Measurements from ENCODE around the gene ABCB7. TPM values are rescaled to one million over a fixed set of nuclear protein-coding genes. Genes with fewer than 3 reads are reported as not detected.

ABCB7 gene
- total RNA-seq, 1 donor from 2014 or later: 47.9 TPM

- Histone ChIP-seq H3K27me3 (no peaks in the 10 kb centered on the region), H4K20me1 (ENCODE audit: low read depth) (no peaks in the 10 kb centered on the region), H2AFZ (replicated peaks) (no peak overlapping the region), H3K4me3 (no peak overlapping the region), H3F3A (ENCODE audit: low read depth) (no peaks in the 10 kb centered on the region), H3K79me2 (ENCODE audit: low read depth) (peaks cover 3% of the 10 kb centered on the region), H3K9me3 (ENCODE audit: low read depth) (peaks cover 5% of the 10 kb centered on the region), H3K27ac (no peak overlapping the region), H3K9ac (no peak overlapping the region), H3K36me3 (peaks cover 6% of the 10 kb centered on the region), H3K4me2 (no peak overlapping the region), H3K4me1 (no peaks in the 10 kb centered on the region)
- TF ChIP-seq EZH2 (IDR thresholded peaks at IDR 0.05) (no peak), EZH2phosphoT487 (IDR thresholded peaks at IDR 0.05) (no peak), CTCF (IDR thresholded peaks at IDR 0.05) (no peak)
- peaks cover 3% of the 10 kb centered on the region for H3K36me3 Mint-ChIP-seq
- H3K4me1 Mint-ChIP-seq: no peaks in the 10 kb centered on the region
- DNase-seq (ENCODE audit: low spot score): no peak
- H3K4me3 Mint-ChIP-seq: no peak overlapping the region
- no peaks in the 10 kb centered on the region for H3K27me3 Mint-ChIP-seq (ENCODE audit: insufficient read depth, low read depth)
- no peak overlapping the region for H3K27ac Mint-ChIP-seq
- H3K9me3 Mint-ChIP-seq: peaks cover 7% of the 10 kb centered on the region
Observed at GRCh38 chrX:75086731-75087195, 69.3 kb downstream of the ABCB7 start.

GRCh38 chrX:75084757-75085156 is 71.3 kb downstream of the ABCB7 start:
- peaks cover 6% of the 10 kb centered on the region for H3K36me3 ChIP-seq
- no peaks in the 10 kb centered on the region for H3K4me1 ChIP-seq
- H3K27ac ChIP-seq: no peak overlapping the region
- Mint-ChIP-seq H3K9me3 (peaks cover 7% of the 10 kb centered on the region), H3K27ac (no peak overlapping the region), H3K4me3 (no peak overlapping the region), H3K4me1 (no peaks in the 10 kb centered on the region), H3K36me3 (peaks cover 3% of the 10 kb centered on the region), H3K27me3 (ENCODE audit: insufficient read depth, low read depth) (no peaks in the 10 kb centered on the region)
- no peaks in the 10 kb centered on the region for H4K20me1 ChIP-seq (ENCODE audit: low read depth)
- no peak overlapping the region for H3K9ac ChIP-seq
- no peaks in the 10 kb centered on the region for H3K27me3 ChIP-seq
- TF ChIP-seq EZH2 (IDR thresholded peaks at IDR 0.05) (no peak), CTCF (IDR thresholded peaks at IDR 0.05) (no peak), EZH2phosphoT487 (IDR thresholded peaks at IDR 0.05) (no peak)
- H3F3A ChIP-seq (ENCODE audit: low read depth): no peaks in the 10 kb centered on the region
- peaks cover 3% of the 10 kb centered on the region for H3K79me2 ChIP-seq (ENCODE audit: low read depth)
- no peak overlapping the region for H3K4me2 ChIP-seq
- no peak overlapping the region for H2AFZ ChIP-seq (replicated peaks)
- H3K4me3 ChIP-seq: no peak overlapping the region
- H3K9me3 ChIP-seq (ENCODE audit: low read depth): peaks cover 9% of the 10 kb centered on the region
- no peak for DNase-seq (ENCODE audit: low spot score)

- Mint-ChIP-seq H3K27me3 (ENCODE audit: insufficient read depth, low read depth) (no peaks in the 10 kb centered on the region), H3K4me3 (no peak overlapping the region), H3K9me3 (no peaks in the 10 kb centered on the region), H3K27ac (no peak overlapping the region), H3K4me1 (no peaks in the 10 kb centered on the region), H3K36me3 (no peaks in the 10 kb centered on the region)
- no peaks in the 10 kb centered on the region for H3K27me3 ChIP-seq
- H3K9ac ChIP-seq: no peak overlapping the region
- no peaks in the 10 kb centered on the region for H3K4me1 ChIP-seq
- H3K9me3 ChIP-seq (ENCODE audit: low read depth): peaks cover 4% of the 10 kb centered on the region
- no peak overlapping the region for H3K27ac ChIP-seq
- H4K20me1 ChIP-seq (ENCODE audit: low read depth): no peaks in the 10 kb centered on the region
- no peaks in the 10 kb centered on the region for H3K36me3 ChIP-seq
- no peaks in the 10 kb centered on the region for H3K79me2 ChIP-seq (ENCODE audit: low read depth)
- TF ChIP-seq EZH2phosphoT487 (IDR thresholded peaks at IDR 0.05) (no peak), CTCF (IDR thresholded peaks at IDR 0.05) (no peak), EZH2 (IDR thresholded peaks at IDR 0.05) (no peak)
- no peak for DNase-seq (ENCODE audit: low spot score)
- no peak overlapping the region for H2AFZ ChIP-seq (replicated peaks)
- no peak overlapping the region for H3K4me3 ChIP-seq
- no peaks in the 10 kb centered on the region for H3F3A ChIP-seq (ENCODE audit: low read depth)
- H3K4me2 ChIP-seq: no peak overlapping the region
Observed at GRCh38 chrX:75076429-75076828, 79.7 kb downstream of the ABCB7 start.
